Upper lobe of left lung (tissue), 4 donors: Measurements from ENCODE around the gene MPV17L2.
"Not testable (repeated sequence)": the region's sequence is repeated elsewhere in the genome, so short reads cannot be mapped to it uniquely, and the experiment has no call there.

Source experiments
- POLR2A ChIP-seq, 4 donors: fragments of 450-650 bp; IDR thresholded peaks; one replicate each; pipeline ENCODE4 v1.5.1; 2016 to 2017; ENCODE audit warnings: antibody characterized with exemption in 4 of 4, mild to moderate bottlenecking in 2 of 4
- TF ChIP-seq, protein P1 (sequence below), 6 experiments: fragments of 450-650 bp in 4 of 6; fragments of 200-600 bp in 2 of 6; sonication (generic) in 2 of 6; IDR thresholded peaks; one replicate each; pipeline ENCODE4 v1.5.1; 2016 to 2019; ENCODE audit warnings: antibody characterized with exemption in 6 of 6

- TF ChIP-seq POLR2A (IDR thresholded peaks at IDR 0.05): not testable (repeated sequence)
- TF ChIP-seq, protein P1, sequence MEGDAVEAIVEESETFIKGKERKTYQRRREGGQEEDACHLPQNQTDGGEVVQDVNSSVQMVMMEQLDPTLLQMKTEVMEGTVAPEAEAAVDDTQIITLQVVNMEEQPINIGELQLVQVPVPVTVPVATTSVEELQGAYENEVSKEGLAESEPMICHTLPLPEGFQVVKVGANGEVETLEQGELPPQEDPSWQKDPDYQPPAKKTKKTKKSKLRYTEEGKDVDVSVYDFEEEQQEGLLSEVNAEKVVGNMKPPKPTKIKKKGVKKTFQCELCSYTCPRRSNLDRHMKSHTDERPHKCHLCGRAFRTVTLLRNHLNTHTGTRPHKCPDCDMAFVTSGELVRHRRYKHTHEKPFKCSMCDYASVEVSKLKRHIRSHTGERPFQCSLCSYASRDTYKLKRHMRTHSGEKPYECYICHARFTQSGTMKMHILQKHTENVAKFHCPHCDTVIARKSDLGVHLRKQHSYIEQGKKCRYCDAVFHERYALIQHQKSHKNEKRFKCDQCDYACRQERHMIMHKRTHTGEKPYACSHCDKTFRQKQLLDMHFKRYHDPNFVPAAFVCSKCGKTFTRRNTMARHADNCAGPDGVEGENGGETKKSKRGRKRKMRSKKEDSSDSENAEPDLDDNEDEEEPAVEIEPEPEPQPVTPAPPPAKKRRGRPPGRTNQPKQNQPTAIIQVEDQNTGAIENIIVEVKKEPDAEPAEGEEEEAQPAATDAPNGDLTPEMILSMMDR (IDR thresholded peaks at IDR 0.05): not testable (repeated sequence)
Observed at GRCh38 chr19:18159059-18159616, 33.9 kb upstream of the MPV17L2 start.
